Thyroid gland (tissue), 4 donors: ENCODE data around the gene KAZN.

Experiments
- CTCF ChIP-seq, 6 experiments: fragments of 200-600 bp in 3 of 6; fragments of 450-650 bp in 3 of 6; sonication (generic) in 3 of 6; IDR thresholded peaks; one replicate each; pipeline ENCODE4 v1.5.1; 2016 to 2019; ENCODE audit warnings: antibody characterized with exemption in 6 of 6, mild to moderate bottlenecking in 2 of 6, inconsistent platforms in 1 of 6, moderate library complexity in 1 of 6
- POLR2A ChIP-seq, 2 donors: fragments of 450-650 bp; IDR thresholded peaks; one replicate each; pipeline ENCODE4 v1.6.1; 2017; ENCODE audit warnings: antibody characterized with exemption in 2 of 2, mild to moderate bottlenecking in 2 of 2, moderate library complexity in 1 of 2

GRCh38 chr1:15104768-15105167 lies 506.3 kb downstream of the KAZN start:
- TF ChIP-seq CTCF (IDR thresholded peaks at IDR 0.05) (no peak), POLR2A (IDR thresholded peaks at IDR 0.05) (no peak)
